Amniotic epithelial cell (primary cell): ENCODE measurements around the gene CANX.

Experiments
- DNase-seq: peaks from one replicate; pipeline ENCODE4 v3.0.0-alpha.2; 2010; ENCODE audit warnings: low read depth

CANX gene

GRCh38 chr5:179755022-179755421 lies 56.3 kb downstream of the CANX start:
- DNase-seq: peak; percentile 81

GRCh38 chr5:179758955-179759354 lies 60.2 kb downstream of the CANX start:
- peak; percentile 31 for DNase-seq

- DNase-seq: no peak
Observed at GRCh38 chr5:179759581-179760551, 61.1 kb downstream of the CANX start.

- peak; percentile 56 for DNase-seq
Observed at GRCh38 chr5:179762079-179762780, 63.5 kb downstream of the CANX start.

GRCh38 chr5:179762781-179763176 lies 64.0 kb downstream of the CANX start:
- DNase-seq: peak; percentile 53

GRCh38 chr5:179763215-179763945 lies 64.6 kb downstream of the CANX start:
- peak; percentile 82 for DNase-seq

GRCh38 chr5:179764056-179764455 lies 65.3 kb downstream of the CANX start:
- no peak for DNase-seq

GRCh38 chr5:179765400-179765799 lies 66.6 kb downstream of the CANX start:
- peak; percentile 74 for DNase-seq

GRCh38 chr5:179766021-179766725 lies 67.4 kb downstream of the CANX start:
- peak; percentile 65 for DNase-seq

GRCh38 chr5:179766726-179767455 lies 68.1 kb downstream of the CANX start:
- no peak for DNase-seq

- no peak for DNase-seq
Observed at GRCh38 chr5:179767496-179768100, 68.8 kb downstream of the CANX start.

- peak; percentile 12 for DNase-seq
Observed at GRCh38 chr5:179768326-179769085, 69.7 kb downstream of the CANX start.

GRCh38 chr5:179769271-179769670 lies 70.5 kb downstream of the CANX start:
- DNase-seq: no peak

GRCh38 chr5:179769796-179770195 lies 71.0 kb downstream of the CANX start:
- peak; percentile 54 for DNase-seq

- DNase-seq: no peak
Observed at GRCh38 chr5:179771311-179771895, 72.6 kb downstream of the CANX start.

- no peak for DNase-seq
Observed at GRCh38 chr5:179772351-179772750, 73.6 kb downstream of the CANX start.

- no peak for DNase-seq
Observed at GRCh38 chr5:179773686-179774040, 74.9 kb downstream of the CANX start.

GRCh38 chr5:179774442-179774841 lies 75.7 kb downstream of the CANX start:
- no peak for DNase-seq

- DNase-seq: no peak
Observed at GRCh38 chr5:179776411-179776938, 77.7 kb downstream of the CANX start.
